H54 (cell line): ENCODE results near the gene GPR137.
A peak's percentile ranks its signal among the peaks of the same experiment; 100 is the strongest.
"Not testable (repeated sequence)": the region's sequence is repeated elsewhere in the genome, so short reads cannot be mapped to it uniquely, and the experiment has no call there.

Experiments
- DNase-seq: peaks from one replicate; pipeline ENCODE4 v3.0.0; 2011; ENCODE audit warnings: low spot score, mixed read lengths; ENCODE audit not compliant: insufficient read length
- FAIRE-seq: peaks from 3 replicates; lab custom pipeline; 2011; peaks lifted over from hg19 to GRCh38; lab: Jason Lieb, UNC
- POLR2A ChIP-seq: IDR thresholded peaks from 2 replicates; pipeline ENCODE4 v1.6.1; 2011; ENCODE audit warnings: low read depth, mild to moderate bottlenecking, low read length

GPR137 gene

DNA sequence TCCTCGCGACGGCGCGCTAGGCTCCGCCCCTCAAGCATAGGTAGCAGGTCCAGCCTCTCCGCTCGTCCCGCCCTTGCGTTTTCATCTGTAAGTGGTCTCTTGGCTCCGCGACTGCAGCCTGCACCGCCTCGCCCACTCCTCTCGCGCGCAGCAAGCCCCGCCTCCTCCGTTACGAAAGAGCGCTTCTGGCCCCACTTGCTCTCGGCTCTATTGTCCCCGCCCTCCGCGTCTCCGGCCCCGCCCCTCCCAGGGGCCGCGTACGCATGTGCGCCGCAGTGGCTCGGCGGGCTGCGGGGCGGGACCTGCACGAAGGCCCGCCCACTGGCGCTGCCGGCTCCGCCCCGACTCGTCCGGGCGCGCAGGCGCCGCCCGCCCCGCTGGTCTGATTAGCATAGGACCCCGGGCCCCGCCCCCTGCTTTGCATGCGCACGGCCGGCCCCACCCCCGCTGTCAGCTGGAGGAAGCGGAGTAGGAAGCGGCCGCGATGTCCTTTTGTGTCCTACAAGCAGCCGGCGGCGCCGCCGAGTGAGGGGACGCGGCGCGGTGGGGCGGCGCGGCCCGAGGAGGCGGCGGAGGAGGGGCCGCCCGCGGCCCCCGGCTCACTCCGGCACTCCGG lies 19.5 kb downstream of the GPR137 start, which contains the start of gene ESRRA:
Gene ESRRA, plus strand, starts transcription at position 450 of the 616 bp plus-strand sequence. CDS start 1,656 bp downstream, outside the sequence.
- no peak for FAIRE-seq
- peak; percentile 95 for DNase-seq
- TF ChIP-seq POLR2A = peak; percentile 48; the same call in 1 of the 2 replicates

DNA sequence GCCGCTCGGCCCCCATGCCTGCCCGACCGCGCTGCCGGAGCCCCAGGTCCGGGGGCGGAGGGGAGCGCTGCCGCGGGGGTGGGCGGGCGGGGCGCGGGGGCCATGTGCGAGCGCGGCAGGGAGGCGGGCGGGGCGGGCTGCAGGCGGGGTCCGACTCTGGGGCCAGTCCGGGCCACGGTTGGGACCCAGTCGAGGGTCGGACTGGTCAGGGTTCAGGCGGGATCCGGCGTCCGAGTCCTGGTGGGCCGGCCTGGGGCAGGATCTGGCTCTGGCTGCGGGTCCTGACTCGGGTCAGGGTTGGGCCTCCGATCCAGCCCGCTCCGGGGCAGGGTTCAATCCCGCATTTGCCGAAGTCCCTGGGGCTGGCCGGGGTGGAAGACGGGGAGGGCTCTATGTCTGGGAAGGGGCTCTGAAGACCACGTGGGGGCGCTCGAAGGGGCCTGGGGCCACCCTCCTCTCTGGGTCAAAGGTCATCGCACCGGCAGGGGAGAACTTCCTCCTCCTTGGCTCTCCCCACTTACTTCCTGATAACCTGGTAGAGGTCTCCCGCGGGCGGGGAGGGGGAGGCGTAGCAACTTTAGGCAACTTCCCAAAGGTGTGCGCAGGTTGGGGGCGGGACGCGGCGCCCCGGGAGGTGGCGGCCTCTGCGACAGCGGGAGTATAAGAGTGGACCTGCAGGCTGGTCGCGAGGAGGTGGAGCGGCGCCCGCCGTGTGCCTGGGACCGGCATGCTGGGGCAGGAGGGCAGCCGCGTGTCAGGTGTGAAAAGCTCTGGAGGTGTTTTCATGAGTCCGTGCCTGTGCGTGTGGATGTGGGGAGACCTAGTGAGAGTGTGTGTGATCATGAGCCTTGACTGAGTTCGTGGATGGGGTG lies 20.3 kb downstream of the GPR137 start:
- FAIRE-seq = no peak
- no peak for DNase-seq
- TF ChIP-seq POLR2A = no peak

DNA sequence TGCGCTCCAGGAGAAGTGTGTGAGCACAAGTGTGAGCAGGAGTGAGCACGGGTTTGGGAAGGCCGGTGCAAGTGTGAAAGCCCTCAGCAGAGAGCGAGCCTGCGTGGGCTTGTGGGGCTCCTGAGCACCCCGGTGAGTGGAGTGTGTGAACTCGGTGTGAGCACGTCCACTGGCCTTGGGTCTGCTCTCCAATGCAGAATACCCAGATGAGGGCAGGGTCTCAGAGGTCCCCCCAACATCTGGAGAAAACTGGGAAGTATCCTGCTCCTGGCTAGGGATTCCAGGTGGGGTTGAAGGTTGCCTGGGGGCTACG lies 20.9 kb downstream of the GPR137 start:
- FAIRE-seq = no peak
- no peak for TF ChIP-seq POLR2A
- DNase-seq = no peak

DNA sequence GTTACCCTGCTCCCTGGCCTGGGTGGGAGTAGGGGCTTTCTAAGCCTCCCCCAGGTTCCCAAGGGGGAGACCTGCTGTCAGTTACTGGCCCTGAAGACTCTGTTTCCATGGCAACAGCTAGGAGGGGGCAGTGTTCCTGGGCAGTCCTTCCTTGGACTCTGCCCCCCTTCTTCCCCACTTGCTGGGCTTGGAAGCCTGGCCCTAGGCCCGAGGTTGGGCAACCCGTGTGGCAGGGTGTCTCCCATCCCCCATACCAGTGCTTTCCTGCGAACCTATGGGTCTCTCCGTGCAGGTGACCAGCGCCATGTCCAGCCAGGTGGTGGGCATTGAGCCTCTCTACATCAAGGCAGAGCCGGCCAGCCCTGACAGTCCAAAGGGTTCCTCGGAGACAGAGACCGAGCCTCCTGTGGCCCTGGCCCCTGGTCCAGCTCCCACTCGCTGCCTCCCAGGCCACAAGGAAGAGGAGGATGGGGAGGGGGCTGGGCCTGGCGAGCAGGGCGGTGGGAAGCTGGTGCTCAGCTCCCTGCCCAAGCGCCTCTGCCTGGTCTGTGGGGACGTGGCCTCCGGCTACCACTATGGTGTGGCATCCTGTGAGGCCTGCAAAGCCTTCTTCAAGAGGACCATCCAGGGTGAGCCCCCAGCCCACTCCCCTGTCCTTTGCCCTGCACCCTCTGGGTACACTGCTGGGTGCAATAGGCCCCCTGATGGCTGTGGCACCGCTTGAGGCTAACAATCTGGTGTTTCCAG lies 21.4 kb downstream of the GPR137 start:
- TF ChIP-seq POLR2A = no peak
- DNase-seq (no peak), FAIRE-seq (no peak)

DNA sequence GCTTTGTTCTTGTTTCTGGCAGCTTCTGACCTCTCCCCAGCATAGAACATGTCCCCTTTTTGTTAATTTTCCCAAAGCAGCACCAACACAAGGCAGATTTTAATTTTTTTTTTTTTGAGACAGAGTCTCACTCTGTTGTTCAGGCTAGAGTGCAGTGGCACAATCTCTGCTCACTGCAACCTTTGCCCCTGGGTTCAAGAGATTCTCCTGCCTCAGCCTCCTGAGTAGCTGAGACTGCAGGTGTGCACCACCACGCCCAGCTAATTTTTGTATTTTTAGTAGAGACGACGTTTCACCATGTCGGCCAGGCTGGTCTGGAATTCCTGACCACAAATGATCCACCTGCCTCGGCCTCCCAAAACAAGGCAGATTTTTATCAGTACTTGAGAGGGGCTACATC lies 22.1 kb downstream of the GPR137 start:
- not testable (repeated sequence) for DNase-seq, FAIRE-seq

DNA sequence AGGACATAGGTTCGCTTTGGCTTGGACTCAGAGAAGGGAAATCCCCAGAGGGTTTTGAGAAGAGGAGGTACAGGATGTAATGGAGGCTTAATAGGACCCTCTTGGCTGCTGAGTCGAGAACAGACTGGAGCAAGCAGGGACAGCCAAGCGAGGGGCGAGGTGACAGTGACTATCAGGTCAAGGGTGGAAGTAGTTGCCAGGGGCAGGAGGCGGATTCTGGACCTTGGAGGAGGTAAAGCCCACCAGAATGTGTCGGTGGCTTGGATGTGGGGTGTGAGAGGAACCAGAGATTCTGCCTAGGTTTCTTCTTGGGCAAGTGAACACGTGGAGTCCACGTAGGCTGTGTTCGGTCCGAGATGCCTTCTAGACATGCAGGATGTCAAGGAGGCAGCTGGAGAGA lies 27.3 kb downstream of the GPR137 start:
- TF ChIP-seq POLR2A = no peak
- FAIRE-seq (no peak), DNase-seq (no peak)

DNA sequence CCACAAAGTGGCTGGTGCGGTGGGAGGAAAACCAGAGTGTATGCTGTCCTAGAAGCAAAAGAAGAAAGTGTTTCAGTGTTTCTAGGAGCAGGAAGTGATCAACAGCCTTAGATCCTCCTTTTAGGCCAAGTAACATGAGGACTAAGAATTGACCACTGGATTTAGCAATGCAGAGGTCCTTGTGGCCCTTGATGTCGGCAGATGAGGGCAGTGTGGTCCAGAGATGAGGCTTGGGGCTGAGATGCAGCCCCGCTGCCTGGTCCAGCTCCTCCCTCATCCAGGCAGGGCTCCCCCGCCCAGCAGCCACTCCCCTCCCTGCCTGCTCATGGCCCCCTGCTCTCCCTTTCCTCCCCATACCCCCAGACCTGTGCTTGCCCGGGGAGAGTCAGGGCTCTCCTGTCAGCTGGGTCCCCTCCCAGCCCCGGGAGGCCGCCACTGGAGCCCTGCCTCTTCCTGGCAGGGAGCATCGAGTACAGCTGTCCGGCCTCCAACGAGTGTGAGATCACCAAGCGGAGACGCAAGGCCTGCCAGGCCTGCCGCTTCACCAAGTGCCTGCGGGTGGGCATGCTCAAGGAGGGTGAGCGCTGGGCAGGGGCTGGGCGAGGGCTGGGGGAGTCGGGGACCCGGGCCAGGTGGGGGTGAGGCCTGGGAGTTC lies 28.0 kb downstream of the GPR137 start:
- FAIRE-seq = no peak
- no peak for TF ChIP-seq POLR2A
- no peak for DNase-seq

DNA sequence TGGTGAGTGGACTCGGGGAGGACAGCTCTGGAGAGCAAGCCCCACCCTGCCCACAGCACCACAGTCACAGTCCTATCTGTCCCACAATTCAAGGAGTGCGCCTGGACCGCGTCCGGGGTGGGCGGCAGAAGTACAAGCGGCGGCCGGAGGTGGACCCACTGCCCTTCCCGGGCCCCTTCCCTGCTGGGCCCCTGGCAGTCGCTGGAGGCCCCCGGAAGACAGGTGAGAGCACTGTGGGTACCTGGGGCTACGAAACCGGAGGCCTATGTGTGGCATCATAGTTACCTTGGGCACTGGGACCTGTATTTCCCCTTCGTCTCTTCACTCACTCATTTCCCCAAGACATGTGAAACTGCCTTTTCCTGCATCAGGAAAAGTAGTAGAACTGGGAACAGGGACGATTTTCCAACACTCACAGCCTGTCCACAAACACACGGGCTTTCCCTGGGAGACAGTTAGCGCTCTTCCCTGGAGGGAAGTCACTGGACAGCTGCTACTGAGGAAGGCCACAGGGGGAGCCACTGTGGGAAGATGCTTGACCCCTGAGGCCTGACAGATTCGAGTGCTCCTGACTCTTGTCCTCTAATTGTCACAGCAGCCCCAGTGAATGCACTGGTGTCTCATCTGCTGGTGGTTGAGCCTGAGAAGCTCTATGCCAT lies 28.6 kb downstream of the GPR137 start:
- no peak for FAIRE-seq
- no peak for DNase-seq
- no peak for TF ChIP-seq POLR2A

DNA sequence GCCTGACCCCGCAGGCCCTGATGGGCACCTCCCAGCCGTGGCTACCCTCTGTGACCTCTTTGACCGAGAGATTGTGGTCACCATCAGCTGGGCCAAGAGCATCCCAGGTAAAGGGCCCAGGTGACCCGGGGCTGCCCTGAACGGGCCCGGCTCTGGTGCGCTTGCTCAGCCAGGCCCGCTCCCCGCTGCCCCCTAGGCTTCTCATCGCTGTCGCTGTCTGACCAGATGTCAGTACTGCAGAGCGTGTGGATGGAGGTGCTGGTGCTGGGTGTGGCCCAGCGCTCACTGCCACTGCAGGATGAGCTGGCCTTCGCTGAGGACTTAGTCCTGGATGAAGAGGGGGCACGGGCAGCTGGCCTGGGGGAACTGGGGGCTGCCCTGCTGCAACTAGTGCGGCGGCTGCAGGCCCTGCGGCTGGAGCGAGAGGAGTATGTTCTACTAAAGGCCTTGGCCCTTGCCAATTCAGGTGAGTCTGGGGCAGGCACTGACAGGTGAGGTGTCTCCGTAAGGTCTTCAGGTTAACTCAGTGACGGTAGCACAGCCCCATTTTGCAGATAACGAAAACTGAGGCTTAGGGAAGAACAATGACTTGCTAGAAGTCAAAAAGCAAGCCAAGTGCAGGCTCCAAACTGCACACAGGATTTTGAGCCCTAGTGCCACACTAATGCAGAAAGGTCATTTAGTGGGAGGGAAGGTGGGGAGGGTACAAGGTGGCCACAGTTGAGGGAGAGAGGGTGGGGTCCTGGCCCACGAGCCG lies 29.3 kb downstream of the GPR137 start:
- DNase-seq = no peak
- FAIRE-seq = no peak
- TF ChIP-seq POLR2A = no peak

DNA sequence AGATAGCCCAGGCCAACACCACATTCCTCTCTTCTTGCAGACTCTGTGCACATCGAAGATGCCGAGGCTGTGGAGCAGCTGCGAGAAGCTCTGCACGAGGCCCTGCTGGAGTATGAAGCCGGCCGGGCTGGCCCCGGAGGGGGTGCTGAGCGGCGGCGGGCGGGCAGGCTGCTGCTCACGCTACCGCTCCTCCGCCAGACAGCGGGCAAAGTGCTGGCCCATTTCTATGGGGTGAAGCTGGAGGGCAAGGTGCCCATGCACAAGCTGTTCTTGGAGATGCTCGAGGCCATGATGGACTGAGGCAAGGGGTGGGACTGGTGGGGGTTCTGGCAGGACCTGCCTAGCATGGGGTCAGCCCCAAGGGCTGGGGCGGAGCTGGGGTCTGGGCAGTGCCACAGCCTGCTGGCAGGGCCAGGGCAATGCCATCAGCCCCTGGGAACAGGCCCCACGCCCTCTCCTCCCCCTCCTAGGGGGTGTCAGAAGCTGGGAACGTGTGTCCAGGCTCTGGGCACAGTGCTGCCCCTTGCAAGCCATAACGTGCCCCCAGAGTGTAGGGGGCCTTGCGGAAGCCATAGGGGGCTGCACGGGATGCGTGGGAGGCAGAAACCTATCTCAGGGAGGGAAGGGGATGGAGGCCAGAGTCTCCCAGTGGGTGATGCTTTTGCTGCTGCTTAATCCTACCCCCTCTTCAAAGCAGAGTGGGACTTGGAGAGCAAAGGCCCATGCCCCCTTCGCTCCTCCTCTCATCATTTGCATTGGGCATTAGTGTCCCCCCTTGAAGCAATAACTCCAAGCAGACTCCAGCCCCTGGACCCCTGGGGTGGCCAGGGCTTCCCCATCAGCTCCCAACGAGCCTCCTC lies 30.2 kb downstream of the GPR137 start:
- DNase-seq, FAIRE-seq: not testable (repeated sequence)

DNA sequence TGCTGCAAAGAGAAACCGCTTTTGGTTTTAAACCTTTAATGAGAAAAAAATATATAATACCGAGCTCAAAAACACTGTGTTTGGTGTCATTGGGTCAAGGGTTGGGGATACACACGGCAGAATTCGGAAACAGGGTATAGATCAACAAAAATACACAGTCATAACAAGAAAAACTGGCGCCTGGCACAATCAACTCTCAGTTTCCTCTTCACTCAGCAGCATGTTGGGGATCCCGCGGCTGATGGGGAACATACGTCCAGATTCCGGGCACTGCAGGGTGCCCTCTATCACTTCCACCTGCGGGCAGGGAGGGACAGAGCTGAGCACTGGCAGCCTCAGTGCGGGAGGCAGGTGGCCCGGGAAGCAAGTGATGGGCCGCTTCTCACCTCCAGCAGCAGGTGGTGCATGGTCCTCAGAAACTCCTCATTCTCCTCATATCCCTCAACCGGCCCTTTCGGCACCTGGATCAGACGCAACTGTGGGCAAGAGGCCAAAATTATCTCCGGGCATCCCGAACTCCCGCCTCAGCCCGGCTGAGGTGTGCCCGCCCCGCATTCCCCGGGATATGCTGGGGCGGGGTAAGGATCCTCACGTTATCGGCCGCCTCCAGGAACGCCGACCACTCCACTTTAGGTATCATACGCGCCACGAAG lies 31.1 kb downstream of the GPR137 start:
- DNase-seq = no peak
- FAIRE-seq = no peak
- no peak for TF ChIP-seq POLR2A
